Measurements from ENCODE around the gene CDKN2A. TPM values are rescaled to one million over a fixed set of nuclear protein-coding genes. Genes with fewer than 3 reads are reported as not detected.

Gene CDKN2A
- total RNA-seq, 1 experiment from 2014 or later = 257 TPM

DNA sequence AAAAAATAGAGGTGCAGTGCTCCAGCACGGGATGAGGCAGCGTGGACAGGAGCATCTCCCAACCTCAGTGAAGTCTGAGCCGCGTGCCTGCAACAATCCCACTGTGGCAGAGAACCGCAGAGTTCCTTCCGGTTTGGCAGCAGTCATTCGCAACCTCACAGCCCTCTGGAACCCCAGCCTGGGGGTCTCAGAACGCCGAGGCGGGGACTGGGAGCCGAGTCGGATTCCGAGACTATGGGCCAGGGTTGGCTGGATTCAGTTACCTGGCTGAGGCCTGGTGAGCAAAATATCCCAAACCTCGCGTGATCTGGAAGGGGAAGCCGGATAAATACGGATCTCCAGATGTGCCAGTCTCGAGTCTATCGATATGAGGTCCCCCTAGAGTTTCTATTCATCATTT is 27.0 kb downstream of the CDKN2A start:
- Mint-ChIP-seq H3K27ac (ENCODE audit: unreplicated experiment) (no peak overlapping the region), H3K27me3 (ENCODE audit: unreplicated experiment) (no peaks in the 10 kb centered on the region), H3K4me3 (ENCODE audit: low read depth, unreplicated experiment) (no peak overlapping the region), H3K36me3 (ENCODE audit: insufficient read depth, unreplicated experiment) (peaks cover 73% of the 10 kb centered on the region), H3K4me1 (ENCODE audit: low read depth, unreplicated experiment) (peaks cover 26% of the 10 kb centered on the region), H3K9me3 (ENCODE audit: low read depth, unreplicated experiment) (no peaks in the 10 kb centered on the region)
- DNase-seq = no peak
- CTCF ChIA-PET = no interaction called here
- BruUV-seq (replicated peaks) = no TSS peak
- no peak for TF ChIP-seq CTCF (IDR thresholded peaks at IDR 0.05; ENCODE audit: unreplicated experiment)
- intact Hi-C loops (cut with micrococcal nuclease; ENCODE audit: unreplicated experiment) = no loop called here

DNA sequence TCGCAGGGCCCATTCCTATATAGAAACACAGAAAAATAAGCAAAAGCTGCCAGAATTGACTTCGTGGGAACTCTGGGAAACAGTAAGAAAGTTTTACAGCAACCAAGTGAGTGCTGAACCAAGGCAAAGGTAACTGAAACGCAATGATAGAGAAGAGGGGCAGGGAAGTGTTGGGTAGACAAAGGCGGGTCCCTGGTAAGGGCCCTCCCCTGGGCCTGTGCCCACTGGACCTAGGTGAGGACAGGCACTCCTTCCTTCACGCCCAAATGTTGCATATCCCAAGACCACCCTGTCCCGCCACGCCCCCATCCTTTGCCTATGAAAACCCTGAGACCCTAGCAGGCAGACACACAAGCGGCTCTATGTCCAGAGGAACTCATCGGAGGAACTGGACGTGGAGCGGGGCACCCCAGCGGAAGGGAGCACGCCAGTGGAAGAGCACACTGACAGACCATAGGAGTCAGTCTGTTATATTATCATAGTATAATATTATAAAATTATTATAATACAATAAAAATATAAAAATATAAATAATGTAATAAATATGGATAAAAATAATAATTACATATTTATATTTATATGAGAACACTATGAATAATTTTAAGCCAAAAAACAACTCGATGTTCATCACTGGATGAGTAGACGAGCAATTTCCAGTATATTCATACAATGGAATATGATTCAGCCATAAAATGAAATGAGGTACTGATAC is 27.9 kb downstream of the CDKN2A start:
- Mint-ChIP-seq H3K4me3 (ENCODE audit: low read depth, unreplicated experiment) (no peak overlapping the region), H3K27ac (ENCODE audit: unreplicated experiment) (peak overlapping the region; percentile 33), H3K36me3 (ENCODE audit: insufficient read depth, unreplicated experiment) (peaks cover 65% of the 10 kb centered on the region), H3K9me3 (ENCODE audit: low read depth, unreplicated experiment) (no peaks in the 10 kb centered on the region), H3K27me3 (ENCODE audit: unreplicated experiment) (no peaks in the 10 kb centered on the region), H3K4me1 (ENCODE audit: low read depth, unreplicated experiment) (peaks cover 18% of the 10 kb centered on the region)
- no TSS peak for BruUV-seq (replicated peaks)
- CTCF ChIA-PET = no interaction called here
- intact Hi-C loops (cut with micrococcal nuclease; ENCODE audit: unreplicated experiment) = no loop called here
- no peak for DNase-seq
- TF ChIP-seq CTCF (IDR thresholded peaks at IDR 0.05; ENCODE audit: unreplicated experiment) = no peak

DNA sequence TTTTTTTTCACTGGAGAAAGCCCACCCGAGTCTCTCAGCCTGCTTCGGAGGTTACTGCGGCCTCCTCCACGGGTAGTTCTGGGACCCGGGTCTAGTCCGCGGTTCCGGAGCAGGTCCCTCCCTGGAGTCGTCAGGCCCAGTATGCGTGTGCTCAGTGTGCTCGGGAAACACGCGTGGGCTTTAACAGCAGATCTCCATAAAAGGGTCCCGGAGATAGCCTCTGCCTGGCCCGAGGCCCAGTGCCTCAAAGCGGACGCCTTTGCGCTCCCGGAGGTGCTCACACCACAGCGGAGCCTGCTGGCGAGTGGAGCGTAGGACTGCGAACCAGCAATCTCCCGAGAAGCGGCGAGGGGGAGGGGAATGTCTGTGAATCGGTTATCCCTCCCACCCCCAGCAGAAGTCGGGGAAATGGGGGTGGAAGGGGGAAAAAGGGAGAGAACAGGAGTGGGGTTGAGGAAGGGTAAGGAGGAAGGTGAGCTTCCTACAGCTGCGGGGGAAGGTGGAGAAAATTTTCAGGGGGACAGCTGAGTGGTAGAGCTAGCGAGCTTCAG is 28.7 kb downstream of the CDKN2A start:
- BruUV-seq (replicated peaks) = TSS peak; percentile 61
- CTCF ChIA-PET = no interaction called here
- Mint-ChIP-seq H3K9me3 (ENCODE audit: low read depth, unreplicated experiment) (no peaks in the 10 kb centered on the region), H3K27me3 (ENCODE audit: unreplicated experiment) (no peaks in the 10 kb centered on the region), H3K4me3 (ENCODE audit: low read depth, unreplicated experiment) (peak overlapping the region; percentile 61), H3K36me3 (ENCODE audit: insufficient read depth, unreplicated experiment) (peaks cover 56% of the 10 kb centered on the region), H3K27ac (ENCODE audit: unreplicated experiment) (peak overlapping the region; percentile 33), H3K4me1 (ENCODE audit: low read depth, unreplicated experiment) (peaks cover 16% of the 10 kb centered on the region)
- intact Hi-C loops (cut with micrococcal nuclease; ENCODE audit: unreplicated experiment) = no loop called here
- DNase-seq = peak; percentile 73
- TF ChIP-seq CTCF (IDR thresholded peaks at IDR 0.05; ENCODE audit: unreplicated experiment) = no peak

DNA sequence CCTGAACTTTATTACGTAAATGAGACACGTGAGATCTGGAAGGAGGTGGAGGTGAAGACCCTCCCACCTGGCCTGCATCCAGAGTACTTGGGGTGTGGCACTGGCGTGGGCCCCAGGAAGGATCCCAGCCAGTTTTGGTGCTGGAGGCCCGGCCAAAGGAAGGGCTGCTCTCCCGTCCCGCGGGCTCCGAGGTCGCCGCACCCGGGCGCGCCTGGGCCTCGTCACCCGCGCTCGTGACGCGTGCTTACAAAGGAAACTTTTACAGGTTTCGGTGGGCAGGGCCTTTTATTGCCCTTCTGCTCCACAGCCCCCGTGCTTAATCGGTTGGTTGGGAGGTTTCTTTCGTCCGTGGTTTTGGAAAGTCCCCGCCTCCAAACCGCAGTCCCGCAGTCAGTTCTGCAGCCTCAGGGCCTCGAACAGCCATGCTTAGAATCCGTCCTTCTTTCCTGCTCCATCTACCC is 29.2 kb downstream of the CDKN2A start:
- Mint-ChIP-seq H3K27me3 (ENCODE audit: unreplicated experiment) (no peaks in the 10 kb centered on the region), H3K4me3 (ENCODE audit: low read depth, unreplicated experiment) (peak overlapping the region; percentile 61), H3K9me3 (ENCODE audit: low read depth, unreplicated experiment) (no peaks in the 10 kb centered on the region), H3K4me1 (ENCODE audit: low read depth, unreplicated experiment) (peaks cover 16% of the 10 kb centered on the region), H3K36me3 (ENCODE audit: insufficient read depth, unreplicated experiment) (peaks cover 51% of the 10 kb centered on the region), H3K27ac (ENCODE audit: unreplicated experiment) (peak overlapping the region; percentile 33)
- intact Hi-C loops (cut with micrococcal nuclease; ENCODE audit: unreplicated experiment) = loop anchor here (5.0 kb wide), 1 partner anchor 43 kb away; no protein-coding TSS in a partner anchor
- peak; percentile 56 for DNase-seq
- CTCF ChIA-PET = no interaction called here
- TF ChIP-seq CTCF (IDR thresholded peaks at IDR 0.05; ENCODE audit: unreplicated experiment) = no peak
- BruUV-seq (replicated peaks) = no TSS peak

All from Calu3 (cell line).